Measurements from ENCODE around the gene SLC7A11. TPM values are rescaled to one million over a fixed set of nuclear protein-coding genes. Genes with fewer than 3 reads are reported as not detected.
"Not testable (repeated sequence)": the region's sequence is repeated elsewhere in the genome, so short reads cannot be mapped to it uniquely, and the experiment has no call there.

The SLC7A11 gene
- total and polyA plus RNA-seq, 2 donors: 0.47 to 0.87 TPM

DNA sequence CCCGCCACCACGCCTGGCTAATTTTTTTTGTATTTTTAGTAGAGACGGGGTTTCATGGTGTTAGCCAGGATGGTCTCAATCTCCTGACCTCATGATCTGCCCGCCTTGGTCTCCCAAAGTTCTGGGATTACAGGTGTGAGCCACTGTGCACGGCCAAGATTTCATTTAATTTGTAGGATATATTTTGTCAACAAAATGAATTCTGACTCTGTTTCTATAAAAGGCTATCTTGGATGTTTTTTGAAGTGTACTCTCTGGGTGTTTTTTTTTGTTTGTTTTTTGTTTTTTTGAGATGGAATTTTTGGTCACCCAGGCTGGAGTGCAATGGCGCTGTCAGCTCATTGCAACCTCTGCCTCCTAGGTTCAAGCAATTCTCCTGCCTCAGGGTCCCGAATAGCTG, 5.0 kb downstream of the SLC7A11 start:
- H3K27ac ChIP-seq (ENCODE audit: low read depth in 1 of 2, low read length in 1 of 2); DNase-seq (ENCODE audit: low read depth in 6 of 9, low spot score in 9 of 9): not testable (repeated sequence)
- WGBS: 97% methylated on average over 7 of the region's 7 CpGs

DNA sequence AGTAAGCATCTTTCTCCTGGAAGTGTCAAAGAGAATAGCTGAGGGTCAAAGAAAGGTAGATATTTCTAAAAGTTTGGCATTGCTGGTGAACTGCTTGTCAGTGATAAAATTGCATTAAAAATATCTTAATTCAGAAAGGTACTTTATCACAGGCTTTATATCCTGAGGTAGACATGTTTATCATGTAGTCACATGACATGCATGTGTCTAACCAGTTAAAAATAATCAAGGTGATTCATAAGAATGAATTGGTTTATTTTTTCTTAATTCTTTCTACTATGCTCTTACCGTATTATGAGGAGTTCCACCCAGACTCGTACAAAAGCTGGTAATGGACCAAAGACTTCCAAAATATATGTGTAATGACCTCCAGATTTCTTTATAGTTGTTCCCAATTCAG, 6.1 kb downstream of the SLC7A11 start:
- Histone ChIP-seq H3K9me3 (ENCODE audit: control insufficient read depth in 2 of 2, insufficient read depth in 1 of 2, low read length in 1 of 2) (no peaks in the 10 kb centered on the region), H3K4me1 (ENCODE audit: control insufficient read depth in 2 of 2, insufficient read depth in 2 of 2, low read length in 2 of 2) (no peaks in the 10 kb centered on the region), H3K36me3 (ENCODE audit: control insufficient read depth in 2 of 2, insufficient read depth in 2 of 2, low read length in 1 of 2) (no peaks in the 10 kb centered on the region), H3K27me3 (ENCODE audit: control insufficient read depth in 2 of 2, insufficient read depth in 1 of 2, low read length in 1 of 2) (no peaks in the 10 kb centered on the region), H3K27ac (ENCODE audit: low read depth in 1 of 2, low read length in 1 of 2) (no peak overlapping the region), H3K4me3 (ENCODE audit: low read length in 2 of 2) (no peak overlapping the region)
- no peak for DNase-seq (ENCODE audit: low read depth in 6 of 9, low spot score in 9 of 9)
- 97% methylated on average over 2 of the region's 2 CpGs for WGBS

More for the DNA sequence above, 5.0 kb downstream of the SLC7A11 start:
- not testable (repeated sequence) for H3K27me3 ChIP-seq (ENCODE audit: control insufficient read depth in 2 of 2, insufficient read depth in 1 of 2, low read length in 1 of 2); H3K36me3 ChIP-seq (ENCODE audit: control insufficient read depth in 2 of 2, insufficient read depth in 2 of 2, low read length in 1 of 2); H3K4me1 ChIP-seq (ENCODE audit: control insufficient read depth in 2 of 2, insufficient read depth in 2 of 2, low read length in 2 of 2); H3K4me3 ChIP-seq (ENCODE audit: low read length in 2 of 2); H3K9me3 ChIP-seq (ENCODE audit: control insufficient read depth in 2 of 2, insufficient read depth in 1 of 2, low read length in 1 of 2)

DNA sequence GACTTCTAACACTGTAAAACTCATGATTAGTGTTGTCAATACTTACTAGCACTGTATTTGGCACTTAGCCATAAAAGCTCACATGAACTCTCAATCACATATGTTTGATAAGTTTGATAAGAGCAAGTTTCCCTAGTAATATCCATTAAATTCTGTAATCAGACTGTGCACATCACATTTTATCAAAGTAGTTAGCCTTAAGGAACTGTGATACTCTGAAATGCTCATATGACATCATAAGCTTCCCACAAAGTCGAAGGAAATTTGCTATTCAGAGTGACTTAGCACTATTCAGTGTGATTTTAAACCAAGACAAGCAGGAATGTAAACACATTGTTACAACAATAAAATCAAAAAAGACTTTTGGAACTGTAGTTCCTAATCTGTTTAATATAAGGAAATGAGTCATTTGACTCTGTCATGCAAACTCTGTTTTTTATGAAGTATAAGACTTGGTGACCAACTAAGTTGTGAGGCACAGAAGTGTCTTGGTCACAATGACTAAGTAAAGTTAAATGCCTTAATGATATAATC, 6.7 kb downstream of the SLC7A11 start:
- Histone ChIP-seq H3K4me1 (ENCODE audit: control insufficient read depth in 2 of 2, insufficient read depth in 2 of 2, low read length in 2 of 2) (no peaks in the 10 kb centered on the region), H3K4me3 (ENCODE audit: low read length in 2 of 2) (no peak overlapping the region), H3K27ac (ENCODE audit: low read depth in 1 of 2, low read length in 1 of 2) (no peak overlapping the region), H3K9me3 (ENCODE audit: control insufficient read depth in 2 of 2, insufficient read depth in 1 of 2, low read length in 1 of 2) (no peaks in the 10 kb centered on the region), H3K27me3 (ENCODE audit: control insufficient read depth in 2 of 2, insufficient read depth in 1 of 2, low read length in 1 of 2) (no peaks in the 10 kb centered on the region), H3K36me3 (ENCODE audit: control insufficient read depth in 2 of 2, insufficient read depth in 2 of 2, low read length in 1 of 2) (no peaks in the 10 kb centered on the region)
- no peak for DNase-seq (ENCODE audit: low read depth in 6 of 9, low spot score in 9 of 9)
- WGBS: 28% methylated on average over 1 of the region's 1 CpG

DNA sequence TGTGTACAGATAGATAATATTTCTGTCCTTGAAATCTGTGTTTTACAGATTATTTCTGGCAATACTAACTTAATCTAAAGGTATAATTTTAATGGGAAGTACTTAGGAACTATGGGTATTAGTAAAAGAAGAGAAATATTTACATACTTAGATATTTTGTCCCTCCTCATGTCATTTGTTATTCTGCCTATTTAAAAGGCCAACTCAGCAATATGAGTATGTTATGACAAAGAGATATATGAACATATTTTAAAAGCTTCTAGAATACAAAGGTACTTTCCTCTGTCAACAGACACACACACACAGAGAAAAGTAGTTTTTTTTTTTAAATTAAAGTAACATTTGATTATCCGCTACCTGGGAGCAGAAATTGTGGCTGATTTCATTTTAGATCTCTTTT, 7.9 kb downstream of the SLC7A11 start:
- no peaks in the 10 kb centered on the region for H3K36me3 ChIP-seq (ENCODE audit: control insufficient read depth in 2 of 2, insufficient read depth in 2 of 2, low read length in 1 of 2)
- 96% methylated on average over 1 of the region's 1 CpG for WGBS
- H3K9me3 ChIP-seq (ENCODE audit: control insufficient read depth in 2 of 2, insufficient read depth in 1 of 2, low read length in 1 of 2): no peaks in the 10 kb centered on the region
- no peak for DNase-seq (ENCODE audit: low read depth in 6 of 9, low spot score in 9 of 9)
- no peaks in the 10 kb centered on the region for H3K27me3 ChIP-seq (ENCODE audit: control insufficient read depth in 2 of 2, insufficient read depth in 1 of 2, low read length in 1 of 2)
- H3K27ac ChIP-seq (ENCODE audit: low read depth in 1 of 2, low read length in 1 of 2): no peak overlapping the region
- H3K4me3 ChIP-seq (ENCODE audit: low read length in 2 of 2): no peak overlapping the region
- H3K4me1 ChIP-seq (ENCODE audit: control insufficient read depth in 2 of 2, insufficient read depth in 2 of 2, low read length in 2 of 2): no peaks in the 10 kb centered on the region

DNA sequence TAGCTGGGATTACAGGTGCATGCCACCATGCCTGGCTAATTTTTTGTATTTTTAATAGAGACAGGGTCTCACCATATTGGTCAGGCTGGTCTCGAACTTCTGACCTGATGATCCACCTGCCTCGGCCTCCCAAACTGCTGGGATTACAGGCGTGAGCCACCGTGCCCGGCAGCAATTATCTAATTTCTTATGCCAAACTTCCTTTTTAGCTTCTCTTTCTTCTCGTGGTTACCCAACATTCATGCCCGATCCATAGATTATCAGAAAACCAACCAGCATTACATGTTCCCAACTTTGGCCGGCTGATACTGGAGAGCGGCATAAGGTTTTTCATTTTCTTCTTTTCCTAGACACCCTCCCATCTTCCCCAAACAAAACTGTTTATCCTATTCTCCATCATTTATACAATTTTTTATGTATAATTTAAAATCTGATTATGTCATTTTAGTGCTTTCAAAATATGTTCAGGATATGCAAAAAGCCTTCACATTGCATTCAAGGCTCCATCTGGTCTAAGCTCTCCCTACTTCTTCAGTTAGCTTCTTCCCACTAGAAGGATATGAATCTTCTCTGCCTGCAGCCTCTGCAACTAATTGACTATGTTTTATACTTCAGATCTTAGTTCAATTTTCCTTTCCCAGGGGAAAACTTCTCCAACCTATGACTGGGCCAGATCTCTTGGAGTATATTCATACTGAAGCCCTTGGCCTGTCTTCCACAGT, 8.7 kb downstream of the SLC7A11 start:
- H3K9me3 ChIP-seq (ENCODE audit: control insufficient read depth in 2 of 2, insufficient read depth in 1 of 2, low read length in 1 of 2): no peaks in the 10 kb centered on the region
- no peak overlapping the region for H3K27ac ChIP-seq (ENCODE audit: low read depth in 1 of 2, low read length in 1 of 2)
- no peaks in the 10 kb centered on the region for H3K27me3 ChIP-seq (ENCODE audit: control insufficient read depth in 2 of 2, insufficient read depth in 1 of 2, low read length in 1 of 2)
- H3K4me1 ChIP-seq (ENCODE audit: control insufficient read depth in 2 of 2, insufficient read depth in 2 of 2, low read length in 2 of 2): no peaks in the 10 kb centered on the region
- no peak for DNase-seq (ENCODE audit: low read depth in 6 of 9, low spot score in 9 of 9)
- no peak overlapping the region for H3K4me3 ChIP-seq (ENCODE audit: low read length in 2 of 2)
- no peaks in the 10 kb centered on the region for H3K36me3 ChIP-seq (ENCODE audit: control insufficient read depth in 2 of 2, insufficient read depth in 2 of 2, low read length in 1 of 2)
- 99% methylated on average over 9 of the region's 9 CpGs for WGBS

DNA sequence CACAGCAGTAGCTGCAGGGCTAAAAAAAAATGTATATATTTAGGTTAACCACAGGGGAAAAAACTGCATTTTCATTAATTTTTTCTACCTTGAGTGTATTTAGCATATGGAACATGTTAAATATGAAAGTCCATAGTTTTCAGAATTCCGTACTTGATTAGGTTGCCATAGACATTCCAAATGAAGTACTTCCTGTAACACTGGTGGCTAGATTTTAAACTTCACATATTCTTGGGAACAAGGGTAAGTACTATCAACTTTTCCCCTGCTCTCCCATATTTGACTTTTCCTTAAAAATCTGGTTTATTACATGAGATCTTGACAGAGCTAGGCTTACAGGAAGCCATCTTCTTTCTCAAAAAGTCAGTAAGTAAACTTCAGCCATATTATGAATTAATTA, 9.8 kb downstream of the SLC7A11 start:
- DNase-seq (ENCODE audit: low read depth in 6 of 9, low spot score in 9 of 9): no peak
- H3K4me3 ChIP-seq (ENCODE audit: low read length in 2 of 2): no peak overlapping the region
- H3K36me3 ChIP-seq (ENCODE audit: control insufficient read depth in 2 of 2, insufficient read depth in 2 of 2, low read length in 1 of 2): no peaks in the 10 kb centered on the region
- H3K9me3 ChIP-seq (ENCODE audit: control insufficient read depth in 2 of 2, insufficient read depth in 1 of 2, low read length in 1 of 2): no peaks in the 10 kb centered on the region
- WGBS: 99% methylated on average over 1 of the region's 1 CpG
- H3K27me3 ChIP-seq (ENCODE audit: control insufficient read depth in 2 of 2, insufficient read depth in 1 of 2, low read length in 1 of 2): no peaks in the 10 kb centered on the region
- H3K27ac ChIP-seq (ENCODE audit: low read depth in 1 of 2, low read length in 1 of 2): no peak overlapping the region
- H3K4me1 ChIP-seq (ENCODE audit: control insufficient read depth in 2 of 2, insufficient read depth in 2 of 2, low read length in 2 of 2): no peaks in the 10 kb centered on the region

DNA sequence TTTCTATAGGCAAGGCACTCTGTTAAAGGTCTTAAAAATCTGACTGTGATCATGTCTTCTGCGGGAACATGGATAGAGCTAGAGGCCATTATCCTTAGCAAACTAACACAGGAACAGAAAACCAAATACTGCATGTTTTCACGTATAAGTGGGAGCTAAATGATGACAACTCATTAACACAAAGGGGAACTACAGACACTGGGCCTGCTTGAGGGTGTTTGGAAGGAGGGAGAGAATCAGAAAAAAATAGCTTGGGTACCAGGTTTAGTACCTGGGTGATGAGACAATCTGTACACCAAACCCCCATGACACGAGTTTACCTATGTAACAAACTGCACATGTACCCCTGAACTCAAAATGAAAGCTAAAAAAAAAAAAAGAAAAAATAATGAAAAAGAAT, 12.1 kb downstream of the SLC7A11 start:
- Histone ChIP-seq H3K4me3 (ENCODE audit: low read length in 2 of 2) (no peak overlapping the region), H3K4me1 (ENCODE audit: control insufficient read depth in 2 of 2, insufficient read depth in 2 of 2, low read length in 2 of 2) (no peaks in the 10 kb centered on the region), H3K27ac (ENCODE audit: low read depth in 1 of 2, low read length in 1 of 2) (no peak overlapping the region), H3K36me3 (ENCODE audit: control insufficient read depth in 2 of 2, insufficient read depth in 2 of 2, low read length in 1 of 2) (no peaks in the 10 kb centered on the region), H3K27me3 (ENCODE audit: control insufficient read depth in 2 of 2, insufficient read depth in 1 of 2, low read length in 1 of 2) (no peaks in the 10 kb centered on the region), H3K9me3 (ENCODE audit: control insufficient read depth in 2 of 2, insufficient read depth in 1 of 2, low read length in 1 of 2) (no peaks in the 10 kb centered on the region)
- no peak for DNase-seq (ENCODE audit: low read depth in 6 of 9, low spot score in 9 of 9)
- WGBS: 96% methylated on average over 3 of the region's 3 CpGs

DNA sequence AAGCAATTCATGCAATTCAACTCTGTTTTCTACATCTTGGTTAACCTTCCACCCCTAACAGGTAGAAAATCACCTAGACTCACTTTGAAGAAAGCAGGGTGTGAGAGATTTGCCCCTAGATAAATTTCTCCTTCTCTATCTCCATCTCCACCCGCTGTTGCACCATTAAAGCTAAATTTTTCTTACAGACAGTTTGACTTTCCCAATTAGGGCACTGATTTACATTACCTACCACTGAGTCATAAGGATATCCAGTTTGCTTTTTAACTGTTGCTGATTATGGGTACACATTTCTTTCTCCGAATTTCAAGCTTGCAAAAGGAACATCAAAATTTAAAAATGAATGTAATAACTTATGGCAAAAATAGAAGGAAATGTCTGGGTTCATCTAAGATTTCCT, 13.0 kb downstream of the SLC7A11 start:
- H3K36me3 ChIP-seq (ENCODE audit: control insufficient read depth in 2 of 2, insufficient read depth in 2 of 2, low read length in 1 of 2): no peaks in the 10 kb centered on the region
- 95% methylated on average over 2 of the region's 2 CpGs for WGBS

DNA sequence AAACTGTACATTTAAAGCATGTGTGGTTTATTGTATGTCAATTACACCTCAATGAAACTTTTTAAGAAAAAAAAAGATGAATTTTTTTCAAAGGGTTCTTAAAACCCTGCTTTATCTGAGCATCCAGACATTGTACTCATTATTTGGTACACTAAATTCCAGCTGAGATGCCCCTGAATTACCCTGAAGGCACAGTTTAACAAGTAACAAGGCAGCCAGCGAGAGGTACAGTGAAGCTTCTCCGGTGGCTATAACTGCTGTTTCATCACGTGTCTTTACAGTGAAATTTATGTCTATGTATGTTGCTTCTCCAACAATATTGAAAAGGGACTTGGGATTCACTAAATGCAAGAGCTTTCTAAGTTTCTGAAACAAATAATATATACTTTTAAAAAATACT, 15.8 kb downstream of the SLC7A11 start:
- 77% methylated on average over 3 of the region's 3 CpGs for WGBS
- no peaks in the 10 kb centered on the region for H3K4me1 ChIP-seq (ENCODE audit: control insufficient read depth in 2 of 2, insufficient read depth in 2 of 2, low read length in 2 of 2)

More for the DNA sequence above, 13.0 kb downstream of the SLC7A11 start:
- Histone ChIP-seq H3K27me3 (ENCODE audit: control insufficient read depth in 2 of 2, insufficient read depth in 1 of 2, low read length in 1 of 2) (no peaks in the 10 kb centered on the region), H3K27ac (ENCODE audit: low read depth in 1 of 2, low read length in 1 of 2) (no peak overlapping the region), H3K4me3 (ENCODE audit: low read length in 2 of 2) (no peak overlapping the region), H3K9me3 (ENCODE audit: control insufficient read depth in 2 of 2, insufficient read depth in 1 of 2, low read length in 1 of 2) (no peaks in the 10 kb centered on the region), H3K4me1 (ENCODE audit: control insufficient read depth in 2 of 2, insufficient read depth in 2 of 2, low read length in 2 of 2) (no peaks in the 10 kb centered on the region)
- DNase-seq (ENCODE audit: low read depth in 6 of 9, low spot score in 9 of 9): no peak

More for the DNA sequence above, 15.8 kb downstream of the SLC7A11 start:
- H3K27ac ChIP-seq (ENCODE audit: low read depth in 1 of 2, low read length in 1 of 2): no peak overlapping the region
- no peak for DNase-seq (ENCODE audit: low read depth in 6 of 9, low spot score in 9 of 9)
- H3K9me3 ChIP-seq (ENCODE audit: control insufficient read depth in 2 of 2, insufficient read depth in 1 of 2, low read length in 1 of 2): no peaks in the 10 kb centered on the region
- no peaks in the 10 kb centered on the region for H3K27me3 ChIP-seq (ENCODE audit: control insufficient read depth in 2 of 2, insufficient read depth in 1 of 2, low read length in 1 of 2)
- H3K4me3 ChIP-seq (ENCODE audit: low read length in 2 of 2): no peak overlapping the region
- H3K36me3 ChIP-seq (ENCODE audit: control insufficient read depth in 2 of 2, insufficient read depth in 2 of 2, low read length in 1 of 2): no peaks in the 10 kb centered on the region

Data from thymus (tissue), 11 donors.